K562 (cell line): ENCODE data around the gene FAM222A. TPM values are rescaled to one million over a fixed set of nuclear protein-coding genes. Genes with fewer than 3 reads are reported as not detected.

Source experiments
- CHD4 ChIP-seq: fragments of 200-600 bp; sonication (generic); IDR thresholded peaks from 3 replicates; pipeline ENCODE4 v1.6.1; 2012; ENCODE audit warnings: low read depth, mild to moderate bottlenecking, mixed read lengths, low read length, inconsistent platforms; ENCODE audit not compliant: insufficient read depth, insufficient replicate concordance, poor library complexity, severe bottlenecking
- EP400 ChIP-seq: fragments of 450-650 bp; IDR thresholded peaks from 2 replicates; pipeline ENCODE4 v1.6.1; 2017; ENCODE audit warnings: antibody characterized with exemption, mild to moderate bottlenecking, moderate library complexity
- FUS ChIP-seq: fragments of 200-400 bp; formaldehyde crosslinking; optimal IDR thresholded peaks from 2 replicates; pipeline ENCODE3; 2017; ENCODE audit warnings: low read depth, low read length
- ILF3 ChIP-seq: fragments of 450-650 bp; IDR thresholded peaks from 2 replicates; pipeline ENCODE4 v1.6.1; 2018; ENCODE audit warnings: antibody characterized with exemption, mild to moderate bottlenecking, moderate library complexity, borderline replicate concordance
- MBD2 ChIP-seq: sonication (generic); IDR thresholded peaks from 2 replicates; pipeline ENCODE4 v1.6.1; 2016; ENCODE audit warnings: low read depth, borderline replicate concordance
- MLX ChIP-seq, 2 experiments: fragments of 450-650 bp in 1 of 2; sonication (generic) in 1 of 2; formaldehyde crosslinking; conservative IDR thresholded peaks; 2 replicates each; pipeline versions ENCODE4 v1.4.0 to v1.8.1; 2020 to 2022; ENCODE audit warnings: mild to moderate bottlenecking in 1 of 2, missing genetic modification reagents in 1 of 2
- NCOR1 ChIP-seq: fragments of 450-650 bp; IDR thresholded peaks from 2 replicates; pipeline ENCODE4 v1.6.1; 2016; ENCODE audit warnings: mild to moderate bottlenecking, moderate library complexity
- PRPF4 ChIP-seq: fragments of 200-400 bp; formaldehyde crosslinking; IDR thresholded peaks from one replicate; pipeline ENCODE4 v1.6.1; 2017; ENCODE audit warnings: low read length, low read depth, mild to moderate bottlenecking; ENCODE audit not compliant: insufficient read depth, poor library complexity, severe bottlenecking
- RAD21 ChIP-seq, 2 experiments: fragments of 250-450 bp in 1 of 2; fragments of 450-650 bp in 1 of 2; sonication (Bioruptor Pico) in 1 of 2; formaldehyde crosslinking in 1 of 2; IDR thresholded peaks in 1 of 2; conservative IDR thresholded peaks in 1 of 2; 2 replicates each; pipeline versions ENCODE4 v1.4.0 to v1.8.0; 2020 to 2022; ENCODE audit warnings: mild to moderate bottlenecking in 2 of 2, moderate library complexity in 1 of 2
- U2AF1 ChIP-seq: fragments of 200-400 bp; formaldehyde crosslinking; optimal IDR thresholded peaks from 2 replicates; pipeline ENCODE3; 2017; ENCODE audit warnings: mild to moderate bottlenecking, low read depth, low read length, moderate library complexity
- ZBTB49 ChIP-seq: sonication (generic); formaldehyde crosslinking; IDR thresholded peaks from 2 replicates; pipeline ENCODE4 v1.8.0; 2022; ENCODE audit warnings: missing genetic modification reagents, mild to moderate bottlenecking, borderline replicate concordance
- ZNF143 ChIP-seq: sonication (generic); formaldehyde crosslinking; IDR thresholded peaks from 2 replicates; pipeline ENCODE4 v1.9.0; 2022; ENCODE audit warnings: mild to moderate bottlenecking, missing genetic modification reagents
- ZNF311 ChIP-seq: fragments of 250-450 bp; sonication (Bioruptor Pico); IDR thresholded peaks from 2 replicates; pipeline ENCODE4 v1.4.0; 2020; ENCODE audit warnings: mild to moderate bottlenecking, moderate library complexity
- polyA plus RNA-seq, 8 experiments: library from polyadenylated mRNA; depleted of rRNA in 4 of 8; stranded (reverse) in 5 of 8; unstranded in 3 of 8; fragments of >200 nt; fragmentation: Nextera tagmentation in 2 of 8; fragmentation: Illumina TruSeq in 1 of 8; extraction: Ambion mirVana in 2 of 8; extraction: Trizol in 1 of 8; gene quantifications; 2 replicates each; pipeline versions ENCODE4 v1.2.1 to v1.2.3, GENCODE V29; 2011 to 2014; ENCODE audit warnings: inconsistent platforms in 1 of 8, missing spikeins in 1 of 8
- total RNA-seq, 7 experiments: library from RNA; depleted of rRNA in 6 of 7; stranded (reverse); fragments of >200 nt in 6 of 7; fragmentation: Illumina TruSeq in 2 of 7; extraction: Trizol in 2 of 7; gene quantifications; 2 replicates each; pipeline versions ENCODE4 v1.2.1 to v1.2.3, GENCODE V29; 2011 to 2021; ENCODE audit warnings: low replicate concordance in 1 of 7

The FAM222A gene
- total and polyA plus RNA-seq, 9 of the 15 experiments (the other 6 are each of a cell fraction or from before 2014, with no cell fraction given), result 0.03 to 0.36 (median 0.12) TPM; not detected in 1

- TF ChIP-seq ZNF143 (no peak), U2AF1 (no peak), ILF3 (no peak), MLX (CRISPR knock-in tag; conservative IDR thresholded peaks at IDR 0.05) (no peak), NCOR1 (no peak), MBD2 (no peak), FUS (no peak), ZNF311 (no peak), ZBTB49 (CRISPR knock-in tag) (no peak), CHD4 (no peak), PRPF4 (peak; percentile 32), RAD21 (CRISPR knock-in tag; conservative IDR thresholded peaks at IDR 0.05 in 1 of 2, IDR thresholded peaks at IDR 0.05 in 1 of 2) (peak in 1 of 2 experiments; percentile 43; a peak in 2 of 4 replicates), EP400 (no peak)
- TF ChIP-seq, all 486 proteins: peak for 21
These were observed 702 bp downstream of the FAM222A start (continued) for GRCh38 chr12:109714141-109714912.
